ENCODE results near the gene TBC1D1.

Gene TBC1D1

DNA sequence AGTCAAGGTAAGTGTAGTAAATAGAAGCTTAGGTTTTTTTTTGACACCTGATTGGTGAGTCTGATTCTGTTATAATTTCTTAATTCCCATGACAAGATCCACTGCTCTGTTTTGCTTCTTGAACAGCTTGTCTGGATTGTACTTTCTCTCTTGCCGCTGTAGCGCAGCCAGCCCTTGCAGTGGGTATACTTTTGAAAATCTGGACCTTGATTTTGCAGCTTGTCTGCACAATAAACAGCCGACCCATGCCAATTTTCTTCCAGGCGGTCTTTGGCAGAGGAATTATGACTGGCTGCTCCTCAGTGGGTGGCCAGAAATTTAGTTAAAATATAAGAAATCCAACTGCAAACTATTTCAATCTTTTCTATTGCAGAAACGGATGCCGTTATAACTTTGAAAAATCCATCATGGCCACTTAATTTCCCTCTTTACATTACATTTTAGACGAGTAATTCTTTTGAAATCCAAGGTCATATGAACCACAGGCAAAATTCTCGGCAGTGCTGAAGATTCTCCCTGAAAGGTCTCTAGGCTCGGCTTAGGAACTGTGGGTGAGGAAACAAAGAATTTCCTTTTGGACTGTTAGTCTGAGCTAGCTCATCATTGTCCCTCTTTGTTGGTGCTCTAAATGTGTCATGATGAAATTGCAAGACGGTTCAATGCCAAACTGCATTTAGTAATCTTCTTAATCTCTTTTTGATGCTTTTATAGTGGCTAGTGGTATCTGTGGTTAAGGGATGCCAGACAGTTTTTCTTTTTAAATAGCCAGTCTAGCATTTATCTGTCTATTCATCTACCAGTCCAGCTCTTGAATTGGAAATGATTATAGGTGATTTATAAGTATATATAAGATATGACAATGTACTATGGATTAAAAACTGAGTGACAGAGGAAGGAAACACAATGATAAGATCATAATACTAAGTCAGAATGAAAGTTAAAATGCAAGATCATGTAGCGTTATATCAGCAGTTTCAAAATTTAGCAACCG lies 37.8 kb downstream of the TBC1D1 start:
- no peak for DNase-seq (ENCODE audit: low read depth)

DNA sequence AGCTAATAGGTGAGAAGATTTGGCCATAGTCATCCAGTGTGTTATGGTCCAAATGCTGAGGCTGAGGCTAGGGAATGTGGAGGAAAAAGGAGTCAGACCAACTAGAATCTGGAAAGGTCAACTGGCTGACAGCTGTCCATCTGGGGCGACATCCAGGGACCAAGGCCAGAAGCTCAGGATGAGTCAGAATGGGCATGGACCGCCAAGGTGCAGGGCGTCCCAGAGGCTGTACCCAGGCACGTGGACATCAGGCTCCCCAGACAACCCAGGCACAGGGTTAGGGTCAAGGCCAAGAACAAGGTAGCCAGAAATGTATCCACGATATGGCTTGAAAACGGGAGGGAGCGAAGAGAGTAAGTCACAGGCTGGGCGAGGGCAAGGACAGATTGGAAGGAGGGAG lies 43.2 kb downstream of the TBC1D1 start:
- DNase-seq (ENCODE audit: low read depth): no peak

DNA sequence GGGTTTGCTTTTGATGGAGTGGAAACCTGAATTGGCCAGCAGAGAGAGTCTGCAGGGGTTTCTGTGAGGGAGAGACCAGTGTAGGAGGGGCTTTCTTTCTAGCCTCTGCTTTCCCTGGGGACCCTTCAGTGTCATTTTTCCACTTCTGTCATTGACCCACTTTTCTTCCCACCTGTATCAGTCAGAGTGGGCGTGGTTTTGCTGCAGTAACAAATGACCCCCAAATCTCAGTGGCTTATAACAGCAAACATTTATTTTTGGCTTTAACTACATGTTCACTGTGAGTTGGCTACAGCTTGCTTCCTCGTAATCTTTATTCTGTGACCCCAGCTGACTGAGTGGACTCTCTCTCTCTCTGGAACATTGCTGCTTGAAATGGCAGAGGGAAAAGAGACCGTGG lies 43.7 kb downstream of the TBC1D1 start:
- DNase-seq (ENCODE audit: low read depth): no peak

DNA sequence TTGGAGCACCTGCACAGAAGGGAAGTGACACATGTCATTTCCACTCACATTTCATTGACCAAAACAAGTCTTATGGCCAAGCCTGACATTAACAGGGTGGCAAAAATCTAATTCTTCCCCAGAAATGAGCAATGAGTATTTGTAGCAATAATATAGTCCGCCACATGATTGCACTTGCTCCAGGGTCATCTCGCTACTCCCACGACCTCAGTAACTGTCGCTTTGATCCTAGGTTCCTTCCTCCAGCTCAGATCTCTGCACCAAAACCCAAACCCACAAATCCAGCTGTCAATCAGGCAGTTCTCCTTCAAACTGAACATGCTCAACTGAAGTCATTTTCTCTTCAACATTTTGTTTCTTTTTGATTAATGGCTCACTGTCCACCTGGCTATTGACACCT lies 44.1 kb downstream of the TBC1D1 start:
- no peak for DNase-seq (ENCODE audit: low read depth)

DNA sequence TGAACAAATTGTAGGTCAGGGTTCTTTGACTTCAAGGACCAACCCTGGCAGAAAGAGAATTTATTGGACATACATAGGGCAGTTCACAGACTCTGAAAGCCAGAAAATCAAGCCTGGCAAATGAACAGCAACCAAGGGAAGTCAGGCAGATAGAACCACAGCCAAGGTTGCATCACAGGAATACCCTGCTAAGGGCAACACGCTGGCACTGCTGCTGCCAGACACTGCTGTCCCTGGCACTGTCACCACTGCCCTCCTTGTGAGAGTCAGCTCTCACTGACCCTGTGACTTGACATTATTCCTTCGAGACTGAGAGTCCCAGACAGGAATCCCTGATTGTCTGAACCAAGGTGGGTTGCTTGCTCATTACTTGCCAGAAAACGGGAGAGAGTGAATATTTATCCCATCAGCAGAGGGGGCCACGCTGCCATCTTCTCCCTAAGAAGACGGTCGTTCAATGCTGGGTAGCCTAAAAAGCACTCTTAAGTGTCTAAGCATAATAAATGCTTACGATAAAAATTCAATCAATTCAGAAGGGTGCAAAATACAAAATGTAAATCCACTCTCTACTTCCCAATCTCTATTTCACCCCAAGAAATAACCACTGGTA lies 46.1 kb downstream of the TBC1D1 start:
- no peak for DNase-seq (ENCODE audit: low read depth)

DNA sequence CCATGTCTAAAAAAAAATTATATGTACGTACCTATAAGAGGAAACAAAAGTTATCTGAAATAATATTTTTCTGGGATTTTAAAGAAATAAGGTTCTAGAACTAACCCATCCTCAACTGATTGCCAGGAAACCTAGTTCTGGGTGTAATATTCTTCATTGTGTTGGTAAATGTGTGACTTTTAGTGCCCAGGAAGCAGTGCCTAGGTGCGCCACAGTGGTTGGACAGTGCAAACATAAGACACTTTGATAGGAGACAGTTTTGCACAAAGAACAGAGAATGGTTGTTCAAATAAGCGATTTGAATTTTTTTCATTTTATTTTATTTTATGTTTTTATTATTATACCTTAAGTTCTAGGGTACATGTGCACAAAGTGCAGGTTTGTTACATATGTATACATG lies 47.3 kb downstream of the TBC1D1 start:
- no peak for DNase-seq (ENCODE audit: low read depth)

DNA sequence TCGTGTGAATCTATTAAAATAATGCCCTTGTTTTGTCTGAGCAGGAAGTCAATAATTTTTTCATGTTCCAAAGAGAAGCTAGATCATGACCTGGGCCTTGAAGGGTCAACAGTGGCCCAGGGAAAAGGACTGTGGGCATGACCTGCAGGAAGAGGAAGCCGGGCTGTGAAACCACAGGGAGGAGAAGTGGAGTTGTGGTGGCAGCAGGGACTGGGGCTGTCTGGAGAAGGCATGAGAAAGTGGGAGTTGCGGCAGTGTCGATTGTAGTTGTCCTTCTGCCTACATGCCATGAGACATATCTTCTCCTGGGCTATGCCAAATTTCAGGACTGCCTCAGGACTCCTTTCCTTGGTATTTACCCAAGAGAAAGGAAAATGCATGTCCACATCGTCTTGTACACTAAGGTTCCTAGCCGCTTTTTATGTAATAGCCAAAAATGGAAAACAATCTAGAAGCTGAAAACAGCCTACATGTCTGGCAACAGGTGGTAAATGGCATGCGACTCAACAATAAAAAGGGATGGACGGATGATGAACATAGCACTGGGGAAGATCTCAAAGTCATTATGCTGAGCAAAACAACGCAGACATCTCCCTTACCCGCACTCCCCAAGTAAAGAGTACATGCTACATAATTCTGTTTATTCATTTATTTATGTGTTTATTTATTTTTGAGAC lies 55.8 kb downstream of the TBC1D1 start:
- no peak for DNase-seq (ENCODE audit: low read depth)

DNA sequence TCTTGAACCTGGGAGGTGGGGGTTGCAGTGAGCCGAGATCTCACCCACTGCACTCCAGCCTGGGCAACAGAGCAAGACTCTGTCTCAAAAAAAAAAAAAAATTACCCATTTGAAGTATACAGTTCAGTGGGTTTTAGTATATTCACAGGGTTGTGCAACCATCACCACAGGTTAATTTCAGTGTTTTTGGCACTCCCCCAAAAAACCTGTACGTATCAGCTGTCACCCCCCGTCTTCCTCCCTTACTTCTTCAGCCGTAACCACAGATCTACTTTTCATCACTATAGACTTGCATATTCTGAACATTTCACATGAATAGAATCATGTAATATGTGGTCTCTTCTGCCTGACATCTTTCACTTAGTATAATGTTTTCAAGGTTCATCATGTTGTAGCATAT lies 57.7 kb downstream of the TBC1D1 start:
- DNase-seq (ENCODE audit: low read depth): no peak

DNA sequence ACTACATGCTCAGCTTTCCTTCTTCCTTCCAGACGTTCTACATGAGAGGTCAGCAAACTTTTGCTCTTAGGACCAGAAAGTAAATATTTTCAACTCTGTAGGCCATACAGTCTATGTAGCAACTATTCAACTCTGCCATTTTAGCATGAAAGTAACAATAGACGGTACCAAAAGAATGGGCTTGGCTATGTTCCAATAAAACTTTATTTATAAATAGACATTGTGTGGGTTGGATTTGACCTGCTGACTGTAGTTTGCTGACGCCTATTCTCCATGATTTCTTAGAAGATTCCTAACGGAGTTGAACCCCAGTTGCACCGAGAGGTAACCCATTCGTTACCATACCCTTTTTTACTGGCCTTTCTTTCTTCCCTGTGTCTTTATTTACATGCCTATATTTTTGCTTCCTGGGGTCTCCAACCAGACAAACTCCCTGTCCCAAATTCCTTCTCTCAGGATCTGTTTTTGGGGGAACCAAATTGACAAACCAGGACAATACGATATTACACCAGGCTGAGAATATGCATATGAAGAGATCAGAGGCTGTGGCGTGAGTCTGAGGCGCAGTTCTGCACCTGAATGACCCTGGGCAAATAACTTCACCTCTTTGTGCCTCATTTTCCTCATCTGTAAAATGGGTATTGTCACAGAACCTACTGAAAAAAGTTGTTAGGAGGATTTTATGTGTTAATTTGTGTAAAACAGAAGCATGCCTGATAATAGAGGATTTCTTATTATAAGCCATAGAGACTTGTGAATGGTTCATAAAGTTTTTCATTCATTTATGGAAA lies 58.9 kb downstream of the TBC1D1 start:
- no peak for DNase-seq (ENCODE audit: low read depth)

DNA sequence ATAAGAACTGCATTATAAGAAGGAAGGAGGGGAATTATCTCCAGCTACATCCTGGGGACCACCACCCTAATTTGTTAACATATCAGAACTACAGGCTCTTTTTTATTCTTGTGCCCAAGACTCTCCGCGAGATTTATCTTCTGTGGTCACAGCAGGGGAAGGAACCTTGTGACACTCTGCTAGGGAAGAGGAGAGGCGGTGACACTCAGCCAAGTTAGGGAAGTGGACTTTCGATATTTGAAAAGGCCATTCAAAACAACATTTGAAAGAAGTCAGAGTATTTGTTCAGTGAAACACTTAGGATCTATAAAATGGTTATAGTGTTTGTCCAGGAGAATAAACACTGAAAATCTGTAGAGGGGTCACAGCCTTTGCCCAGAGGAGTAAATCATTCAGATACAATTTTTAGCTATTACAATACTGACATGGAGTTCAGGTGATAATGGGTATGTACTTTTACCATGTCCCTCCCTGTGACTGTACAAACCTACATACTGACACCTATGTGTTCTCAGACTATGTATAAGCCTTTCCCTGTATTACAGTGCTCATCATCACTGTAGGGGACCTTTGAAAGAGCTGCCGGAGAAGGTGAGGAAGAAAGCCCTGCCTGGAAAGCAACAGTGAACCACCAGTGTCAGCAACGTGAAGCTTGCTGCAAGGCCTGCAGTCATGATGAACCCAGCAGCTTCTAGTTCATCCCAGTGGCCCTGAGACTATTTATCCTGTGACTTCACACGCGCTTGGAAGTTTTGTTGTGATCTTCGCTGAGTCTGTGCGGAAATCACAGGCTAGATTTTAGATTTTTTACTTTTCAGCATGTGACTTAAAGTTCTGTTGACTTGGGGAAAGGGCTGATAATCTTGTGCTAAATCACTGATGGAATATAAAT lies 60.8 kb downstream of the TBC1D1 start:
- no peak for DNase-seq (ENCODE audit: low read depth)

DNA sequence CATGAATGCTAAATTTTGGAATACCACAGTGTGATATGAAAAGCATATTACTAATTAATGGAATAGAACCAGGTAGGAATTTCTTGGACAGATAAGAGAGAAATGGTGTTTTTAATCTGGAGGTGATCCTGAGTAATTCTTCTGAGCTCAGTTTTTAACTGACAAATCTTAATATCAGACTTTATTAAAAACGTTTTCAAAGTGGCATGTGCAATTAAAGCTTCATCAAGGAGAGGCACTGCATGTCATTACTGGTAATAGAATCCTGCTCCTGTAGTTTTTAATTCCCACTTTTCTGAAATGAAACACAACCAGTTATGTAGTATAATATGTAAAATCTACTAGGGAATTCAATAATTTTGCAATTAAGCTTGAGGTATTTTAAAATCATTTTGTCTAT lies 62.3 kb downstream of the TBC1D1 start:
- DNase-seq (ENCODE audit: low read depth): no peak

DNA sequence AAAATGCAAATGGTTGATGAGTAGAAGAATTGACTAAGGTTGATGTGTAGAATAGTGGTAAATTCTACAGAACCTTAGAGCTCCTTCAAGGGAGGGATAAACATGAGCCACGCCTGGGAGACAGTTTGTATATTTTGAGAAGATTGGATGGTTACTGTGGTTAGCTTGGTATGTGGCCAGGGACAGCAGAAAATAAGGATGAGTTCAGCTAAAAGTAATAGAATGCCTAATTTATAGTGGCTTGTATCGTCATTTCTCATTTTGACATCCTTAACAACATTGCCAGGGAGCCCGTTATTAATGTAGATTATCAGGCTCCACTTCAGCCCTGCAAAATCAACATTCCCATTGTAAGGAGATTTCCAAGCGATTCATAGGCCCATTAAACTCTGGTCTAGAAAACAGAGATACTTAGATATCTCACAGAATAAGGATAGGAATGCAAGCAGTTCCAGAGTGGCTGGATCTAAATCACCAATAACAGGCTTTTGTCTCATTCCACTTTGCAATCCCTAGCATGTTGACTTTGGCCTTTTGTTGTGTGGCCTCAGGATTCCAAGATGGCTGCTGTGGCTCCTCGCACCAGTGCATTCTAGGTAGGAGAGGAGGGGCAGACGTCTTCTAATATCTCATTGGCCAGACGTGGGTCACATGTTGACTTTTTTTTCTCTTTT lies 62.9 kb downstream of the TBC1D1 start:
- no peak for DNase-seq (ENCODE audit: low read depth)

DNA sequence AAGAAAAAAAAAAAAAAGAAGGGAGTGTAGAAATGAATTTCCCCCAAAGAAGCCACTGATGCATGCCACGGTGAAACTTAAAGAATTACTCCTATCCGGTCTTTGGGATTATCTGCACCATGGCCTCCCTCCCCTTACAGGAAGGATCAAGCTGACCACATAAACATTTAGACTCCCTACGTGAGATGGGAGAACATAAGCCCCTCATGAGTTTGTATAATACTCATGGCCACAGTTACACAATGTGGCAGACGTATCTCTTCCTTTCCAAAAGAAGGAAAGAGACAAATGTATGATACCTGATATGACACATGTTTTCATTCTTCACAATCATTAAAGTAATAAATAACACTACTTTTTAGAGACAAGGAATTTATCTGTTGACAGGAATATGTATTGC lies 66.1 kb downstream of the TBC1D1 start:
- DNase-seq (ENCODE audit: low read depth): no peak

DNA sequence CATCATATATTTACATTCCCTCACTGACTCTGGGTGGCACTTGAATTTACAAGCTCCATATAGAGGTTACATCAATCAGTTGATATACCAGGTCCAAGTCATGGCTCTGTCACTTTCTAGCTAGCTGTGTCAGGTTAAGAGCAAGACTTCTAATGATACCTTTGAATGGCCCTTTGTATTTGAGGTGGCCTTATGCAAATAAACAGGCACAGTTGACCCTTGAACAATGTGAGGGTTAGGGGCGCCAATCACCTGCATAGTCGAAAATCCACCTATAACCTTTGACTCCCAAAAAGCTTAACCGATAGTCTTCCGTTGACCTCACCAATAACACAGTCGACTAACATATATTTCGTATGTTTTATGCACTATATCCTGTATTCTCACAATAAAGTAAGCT lies 68.0 kb downstream of the TBC1D1 start:
- no peak for DNase-seq (ENCODE audit: low read depth)

DNA sequence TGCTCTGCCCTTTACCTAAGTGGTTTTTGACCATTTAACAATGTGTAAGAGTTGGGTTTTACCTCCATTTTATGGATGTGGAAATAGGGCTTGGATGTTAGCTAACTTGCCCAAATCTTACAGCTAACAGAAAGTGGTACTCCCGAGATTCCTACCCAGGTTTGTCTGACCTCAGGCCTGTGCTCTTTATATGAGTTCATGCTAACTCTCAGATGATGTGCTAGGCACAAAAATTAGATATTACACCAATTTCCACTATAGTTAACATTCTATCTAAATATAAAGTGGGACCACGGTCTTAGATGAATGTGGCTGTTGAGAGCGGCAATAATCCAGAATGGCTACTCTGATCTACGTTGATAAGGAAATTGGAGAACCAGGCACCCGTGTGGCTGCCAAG lies 69.2 kb downstream of the TBC1D1 start, which contains the start of gene PTTG2:
Gene PTTG2 (plus strand): TSS at position 301 of the 400 bp plus-strand sequence. CDS start 37 bp downstream, at position 338.
- no peak for DNase-seq (ENCODE audit: low read depth)

DNA sequence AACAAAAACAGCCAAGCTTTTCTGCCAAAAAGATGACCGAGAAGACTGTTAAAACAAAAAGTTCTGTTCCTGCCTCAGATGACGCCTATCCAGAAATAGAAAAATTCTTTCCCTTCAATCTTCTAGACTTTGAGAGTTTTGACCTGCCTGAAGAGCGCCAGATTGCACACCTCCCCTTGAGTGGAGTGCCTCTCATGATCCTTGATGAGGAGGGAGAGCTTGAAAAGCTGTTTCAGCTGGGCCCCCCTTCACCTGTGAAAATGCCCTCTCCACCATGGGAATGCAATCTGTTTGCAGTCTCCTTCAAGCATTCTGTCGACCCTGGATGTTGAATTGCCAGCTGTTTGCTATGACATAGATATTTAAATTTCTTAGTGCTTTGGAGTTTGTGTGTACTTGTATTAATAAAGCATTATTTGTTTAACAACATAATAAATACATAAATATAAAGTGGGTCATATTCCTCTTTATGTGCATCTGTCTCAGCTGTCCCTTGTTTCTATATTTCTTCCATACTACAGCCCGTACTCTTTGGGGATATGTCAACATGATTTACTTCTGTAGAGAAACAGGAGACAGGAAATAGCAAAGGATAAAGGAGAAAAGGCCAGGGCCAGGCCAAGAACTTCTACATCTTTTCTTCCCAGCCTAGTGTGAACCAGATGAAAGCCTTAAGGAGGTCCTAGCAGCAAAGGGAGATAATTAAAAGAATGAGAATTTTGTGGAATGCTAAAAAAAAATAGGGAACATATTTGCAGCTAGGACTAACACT lies 70.0 kb downstream of the TBC1D1 start:
- DNase-seq (ENCODE audit: low read depth): no peak

DNA sequence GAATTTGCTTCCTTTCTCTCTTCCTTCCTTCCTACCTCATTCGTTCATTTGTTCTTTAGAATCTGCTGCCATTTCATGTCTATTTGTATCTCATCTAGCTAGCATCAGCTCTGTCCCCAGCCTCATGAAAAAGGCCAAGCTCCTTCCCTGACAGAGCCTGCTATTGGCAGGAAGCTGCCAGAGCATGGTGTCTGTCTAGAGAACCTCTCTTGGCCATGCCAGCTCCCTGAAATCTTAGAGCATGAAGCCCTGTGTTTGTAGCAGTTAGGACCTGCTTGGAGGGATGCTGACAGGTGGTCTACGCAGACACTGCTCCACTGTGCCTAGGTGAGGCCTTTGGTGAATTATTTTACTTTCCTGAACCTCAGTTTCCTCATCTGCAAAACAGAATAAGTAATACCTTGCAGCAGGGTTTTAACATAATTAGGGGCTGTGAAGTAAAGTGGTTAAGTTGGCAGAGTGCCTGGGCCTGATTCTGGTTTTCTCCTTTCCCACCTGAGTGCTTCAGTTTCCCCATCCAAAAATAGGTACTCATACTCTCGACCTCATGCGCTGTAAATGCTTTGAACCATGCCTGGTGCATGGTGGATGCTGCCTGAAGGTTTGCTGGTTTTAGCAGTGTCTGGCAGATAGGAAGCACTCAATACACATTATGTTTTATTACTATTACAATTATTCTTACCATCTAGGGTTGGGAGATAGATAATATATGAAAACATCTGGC lies 74.0 kb downstream of the TBC1D1 start:
- no peak for DNase-seq (ENCODE audit: low read depth)

DNA sequence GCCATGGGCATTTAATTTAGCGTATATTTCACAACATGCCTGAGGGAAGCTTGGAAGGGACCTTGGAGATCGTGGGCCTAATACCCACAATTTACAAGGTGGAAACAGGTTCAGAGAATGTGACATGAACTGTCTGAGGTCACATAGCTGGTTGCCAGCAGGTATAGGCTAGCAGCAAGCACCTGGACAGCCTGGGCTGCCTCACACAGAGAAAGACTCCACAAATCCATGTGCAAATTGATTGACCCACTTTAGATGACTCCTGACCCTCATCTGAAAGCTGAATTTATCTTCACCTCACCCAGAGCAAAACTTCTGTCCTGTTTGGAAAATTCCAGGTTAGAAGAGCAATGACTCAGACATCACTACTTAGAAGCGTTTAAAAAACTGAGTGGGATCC lies 75.2 kb downstream of the TBC1D1 start:
- DNase-seq (ENCODE audit: low read depth): no peak

DNA sequence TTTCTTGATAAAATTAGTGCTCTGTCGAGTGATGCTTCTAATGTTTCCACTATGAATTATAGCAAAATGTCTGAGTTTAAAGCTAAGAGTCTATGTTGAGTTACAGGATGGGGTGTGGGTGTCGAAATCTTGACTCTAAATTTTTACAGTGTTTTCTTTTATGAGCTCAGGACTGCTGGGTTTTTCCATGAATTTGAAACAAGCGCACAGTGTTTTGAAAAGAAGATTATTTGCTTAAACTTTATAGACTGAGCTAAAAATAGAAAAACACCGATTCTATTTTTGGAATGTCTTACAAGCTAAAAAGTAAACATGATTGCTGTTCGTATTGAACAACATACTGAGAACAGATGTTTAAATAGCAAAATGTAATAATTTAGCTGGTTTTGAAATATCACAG lies 76.9 kb downstream of the TBC1D1 start:
- DNase-seq (ENCODE audit: low read depth): no peak

Data from HS-27A (cell line).